ENCODE results near the gene ZMIZ1. TPM values are rescaled to one million over a fixed set of nuclear protein-coding genes. Genes with fewer than 3 reads are reported as not detected.

Gene ZMIZ1
- total RNA-seq, 6 donors from 2014 or later, result 51.0 to 99.2 (median 91.8) TPM

DNA sequence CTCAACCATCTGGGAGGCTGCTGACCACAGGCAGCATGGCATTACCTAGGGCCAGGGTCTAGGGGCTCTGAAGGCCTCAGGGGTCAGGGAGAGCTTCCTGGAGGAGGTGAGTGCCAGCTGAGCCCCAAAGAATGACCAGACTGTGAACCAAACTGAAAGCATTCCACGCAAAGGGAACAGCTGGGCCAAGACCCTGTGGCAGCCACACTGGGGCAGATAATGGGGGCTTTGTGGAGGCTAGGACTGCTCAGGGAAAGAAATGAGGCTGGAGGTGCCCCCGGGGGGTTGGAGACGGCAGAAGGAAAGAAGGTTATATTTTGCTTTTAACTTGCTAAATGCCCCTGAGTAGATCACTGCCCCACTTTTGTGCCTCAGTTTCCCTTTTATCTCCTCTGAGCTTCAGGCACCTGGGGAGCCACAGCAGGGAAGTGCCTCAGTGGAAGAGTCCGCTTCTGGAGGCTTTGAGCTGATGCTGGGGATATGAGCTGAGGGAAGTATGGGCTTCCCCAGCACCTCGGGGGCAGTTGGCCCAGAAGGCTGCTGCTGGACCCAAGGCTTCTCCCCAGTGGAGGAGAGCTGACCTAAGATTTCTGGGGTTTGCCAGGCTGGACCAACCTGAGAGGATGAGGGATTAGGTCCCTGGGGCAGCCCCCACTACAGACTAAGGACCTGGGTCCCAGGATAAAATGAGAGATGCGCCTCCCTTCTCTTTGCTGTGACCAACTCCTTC lies 57.8 kb downstream of the ZMIZ1 start:
- Histone ChIP-seq H3K4me1 (peaks cover 44 to 58% (median 49%) of the 10 kb centered on the region in 4 donors), H3K27me3 (no peaks in the 10 kb centered on the region), H3K27ac (peak overlapping the region; percentile 24 to 72 (median 62)), H3K4me3 (no peak overlapping the region), H3K36me3 (peaks cover 0 to 56% (median 23%) of the 10 kb centered on the region in 4 donors), H3K9me3 (no peaks in the 10 kb centered on the region)
- TF ChIP-seq POLR2A (IDR thresholded peaks at IDR 0.05), result no peak
- TF ChIP-seq, protein P1, sequence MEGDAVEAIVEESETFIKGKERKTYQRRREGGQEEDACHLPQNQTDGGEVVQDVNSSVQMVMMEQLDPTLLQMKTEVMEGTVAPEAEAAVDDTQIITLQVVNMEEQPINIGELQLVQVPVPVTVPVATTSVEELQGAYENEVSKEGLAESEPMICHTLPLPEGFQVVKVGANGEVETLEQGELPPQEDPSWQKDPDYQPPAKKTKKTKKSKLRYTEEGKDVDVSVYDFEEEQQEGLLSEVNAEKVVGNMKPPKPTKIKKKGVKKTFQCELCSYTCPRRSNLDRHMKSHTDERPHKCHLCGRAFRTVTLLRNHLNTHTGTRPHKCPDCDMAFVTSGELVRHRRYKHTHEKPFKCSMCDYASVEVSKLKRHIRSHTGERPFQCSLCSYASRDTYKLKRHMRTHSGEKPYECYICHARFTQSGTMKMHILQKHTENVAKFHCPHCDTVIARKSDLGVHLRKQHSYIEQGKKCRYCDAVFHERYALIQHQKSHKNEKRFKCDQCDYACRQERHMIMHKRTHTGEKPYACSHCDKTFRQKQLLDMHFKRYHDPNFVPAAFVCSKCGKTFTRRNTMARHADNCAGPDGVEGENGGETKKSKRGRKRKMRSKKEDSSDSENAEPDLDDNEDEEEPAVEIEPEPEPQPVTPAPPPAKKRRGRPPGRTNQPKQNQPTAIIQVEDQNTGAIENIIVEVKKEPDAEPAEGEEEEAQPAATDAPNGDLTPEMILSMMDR (IDR thresholded peaks at IDR 0.05), result no peak
- no peak for TF ChIP-seq POLR2AphosphoS5 (IDR thresholded peaks at IDR 0.05)
- no peak for TF ChIP-seq EP300 (IDR thresholded peaks at IDR 0.05)
- no peak for DNase-seq
- no peak for ATAC-seq (ENCODE audit: low FRiP score in 2 of 2)
- 83 to 97% methylated on average over 5 to 6 of the region's 6 CpGs for WGBS, 2 donors

DNA sequence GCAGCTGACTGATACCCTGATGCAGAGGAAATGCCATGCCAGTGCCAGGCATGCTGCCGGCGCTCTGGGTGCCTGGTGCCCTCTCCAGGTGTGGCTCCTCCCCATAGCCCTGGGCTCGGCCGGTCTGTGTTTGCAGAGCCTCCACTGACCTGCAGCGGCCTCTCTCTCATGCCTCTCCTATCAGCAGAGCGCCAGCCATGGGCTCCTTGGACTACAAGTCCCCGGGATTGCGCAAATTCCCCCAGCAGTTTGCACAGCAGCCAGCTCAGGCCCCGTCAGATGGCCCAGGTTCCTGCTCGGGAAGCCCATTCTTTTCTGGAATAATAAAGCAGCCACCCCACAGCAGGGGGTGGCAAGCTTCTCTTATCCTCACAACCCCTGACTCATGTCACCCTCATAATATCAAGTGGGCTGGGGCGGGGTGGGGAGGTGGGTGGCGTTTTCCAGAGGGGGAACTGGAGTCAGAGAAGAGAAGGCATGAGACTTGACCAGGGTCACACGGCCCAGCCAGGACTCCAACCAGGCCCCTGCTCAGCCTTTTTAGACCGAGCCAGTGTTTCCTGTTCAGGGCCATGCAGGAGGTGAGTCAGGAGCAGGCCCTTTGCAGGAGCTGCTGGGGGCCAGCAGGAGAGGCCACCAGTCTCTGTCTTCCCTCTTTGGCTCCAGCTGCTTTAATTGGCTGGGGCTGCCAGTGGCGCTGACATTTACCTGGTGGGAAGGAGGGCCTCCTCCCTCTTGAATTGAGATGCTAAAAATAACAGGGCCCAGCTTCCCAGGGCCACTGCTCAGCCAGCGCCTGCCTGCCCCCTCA lies 58.6 kb downstream of the ZMIZ1 start:
- H3K9me3 ChIP-seq, result no peaks in the 10 kb centered on the region
- H3K4me3 ChIP-seq, result no peak overlapping the region
- peaks cover 0 to 50% (median 20%) of the 10 kb centered on the region in 4 donors for H3K36me3 ChIP-seq
- H3K27ac ChIP-seq, result peak overlapping the region; percentile 24 to 73 (median 65)
- no peak for TF ChIP-seq POLR2A (IDR thresholded peaks at IDR 0.05)
- no peak for TF ChIP-seq EP300 (IDR thresholded peaks at IDR 0.05)
- peak; percentile 49 to 50 for TF ChIP-seq POLR2AphosphoS5 (IDR thresholded peaks at IDR 0.05)
- TF ChIP-seq, protein P1 (IDR thresholded peaks at IDR 0.05), result peak in 1 of 6 experiments; percentile 23
- 48 to 57% methylated on average over 10 to 13 of the region's 16 CpGs for WGBS, 2 donors
- ATAC-seq (ENCODE audit: low FRiP score in 2 of 2) (peak; percentile 69 to 93), DNase-seq (peak in 1 of 2 donors; percentile 98)
- H3K4me1 ChIP-seq, result peaks cover 44 to 61% (median 54%) of the 10 kb centered on the region in 4 donors
- H3K27me3 ChIP-seq, result no peaks in the 10 kb centered on the region

DNA sequence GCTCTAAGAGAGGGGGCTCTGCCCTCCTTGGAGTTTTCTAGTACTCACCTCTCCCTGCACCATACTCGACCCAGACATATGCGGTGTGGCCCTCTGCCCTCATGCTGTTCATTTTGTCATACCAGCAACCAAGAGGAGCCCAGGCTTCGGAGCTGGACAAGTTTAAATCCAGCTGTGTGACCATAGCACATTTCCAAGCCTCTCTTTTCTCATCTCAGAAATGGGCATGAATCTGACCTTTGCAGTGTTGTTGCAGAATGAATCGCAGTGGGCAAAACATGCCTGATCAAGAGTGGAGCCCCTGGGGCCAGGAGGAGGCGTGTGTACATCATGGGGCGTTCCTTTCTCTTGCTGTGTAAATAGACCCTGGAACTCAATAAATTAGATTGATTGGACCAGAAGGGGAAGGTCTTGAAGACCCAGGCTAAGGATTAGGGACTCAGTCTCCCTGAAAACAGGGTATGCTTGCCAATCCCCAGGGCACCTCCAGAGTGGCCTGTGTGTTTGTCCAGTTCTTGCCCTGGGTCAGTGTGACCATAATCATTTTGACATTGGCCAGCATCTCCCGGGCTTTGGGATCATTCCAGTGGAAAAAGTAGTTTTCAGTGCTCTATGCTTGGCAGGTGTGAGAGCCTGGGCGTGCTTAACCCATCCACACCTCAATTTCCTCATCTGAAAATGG lies 59.6 kb downstream of the ZMIZ1 start:
- H3K4me3 ChIP-seq, result no peak overlapping the region
- H3K27me3 ChIP-seq, result no peaks in the 10 kb centered on the region
- WGBS, 2 donors, result 73% methylated on average over 8 of the region's 8 CpGs
- TF ChIP-seq EP300 (IDR thresholded peaks at IDR 0.05) (no peak), POLR2AphosphoS5 (IDR thresholded peaks at IDR 0.05) (no peak), POLR2A (IDR thresholded peaks at IDR 0.05) (no peak)
- TF ChIP-seq, protein P1 (IDR thresholded peaks at IDR 0.05), result no peak
- peaks cover 50 to 72% (median 63%) of the 10 kb centered on the region in 4 donors for H3K4me1 ChIP-seq
- H3K9me3 ChIP-seq, result no peaks in the 10 kb centered on the region
- ATAC-seq (ENCODE audit: low FRiP score in 2 of 2) (no peak), DNase-seq (no peak)
- peaks cover 0 to 40% (median 19%) of the 10 kb centered on the region in 4 donors for H3K36me3 ChIP-seq
- H3K27ac ChIP-seq, result peak overlapping the region; percentile 24 to 73 (median 65)

DNA sequence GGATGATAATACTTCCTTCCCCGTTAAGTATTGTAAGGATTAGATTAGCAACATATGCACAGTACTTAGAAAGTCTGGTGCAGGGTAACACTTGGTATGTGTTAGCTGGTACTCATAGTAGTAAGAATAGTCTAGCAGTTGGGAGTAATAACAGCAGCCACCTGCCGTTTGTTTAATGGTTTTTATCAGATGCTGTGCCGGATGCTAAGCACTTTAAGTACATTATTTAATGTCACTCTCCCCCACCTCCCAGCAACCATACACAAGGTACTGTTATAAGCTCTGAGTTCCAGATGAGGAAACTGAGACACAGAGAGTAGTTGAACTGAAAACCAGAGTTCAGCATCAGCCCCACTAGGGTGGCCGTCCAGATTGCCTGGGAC lies 60.1 kb downstream of the ZMIZ1 start:
- no peak for ATAC-seq (ENCODE audit: low FRiP score in 2 of 2)
- H3K27me3 ChIP-seq, result no peaks in the 10 kb centered on the region
- 26 to 36% methylated on average over 4 of the region's 4 CpGs for WGBS, 2 donors
- DNase-seq, result no peak
- H3K36me3 ChIP-seq, result peaks cover 0 to 35% (median 17%) of the 10 kb centered on the region in 4 donors
- H3K27ac ChIP-seq, result peak overlapping the region; percentile 15 to 73 (median 48)
- TF ChIP-seq POLR2A (IDR thresholded peaks at IDR 0.05), result no peak
- TF ChIP-seq POLR2AphosphoS5 (IDR thresholded peaks at IDR 0.05), result no peak
- TF ChIP-seq EP300 (IDR thresholded peaks at IDR 0.05), result no peak
- TF ChIP-seq, protein P1 (IDR thresholded peaks at IDR 0.05), result no peak
- no peaks in the 10 kb centered on the region for H3K9me3 ChIP-seq
- peaks cover 50 to 77% (median 67%) of the 10 kb centered on the region in 4 donors for H3K4me1 ChIP-seq
- no peak overlapping the region for H3K4me3 ChIP-seq
